OCI-LY7 (cell line): Measurements from ENCODE around the gene MYL5. TPM values are rescaled to one million over a fixed set of nuclear protein-coding genes. Genes with fewer than 3 reads are reported as not detected.
"Not testable (repeated sequence)": the region's sequence is repeated elsewhere in the genome, so short reads cannot be mapped to it uniquely, and the experiment has no call there.

Experiments
- BruUV-seq: library from RNA; stranded (reverse); fragments of 400-500 nt; replicated peaks from 2 replicates; lab custom pipeline; 2021; lab: Mats Ljungman, UMichigan
- CTCF ChIA-PET: fragments of 300-600 bp; sonication (Branson Sonifier 250); formaldehyde crosslinking; loops from one replicate; lab custom pipeline; 2022; ENCODE audit warnings: antibody characterized with exemption; ENCODE audit not compliant: unreplicated experiment; lab: Charles Lee
- POLR2A ChIA-PET: fragments of 300-600 bp; sonication (Branson Sonifier 250); formaldehyde crosslinking; loops from one replicate; lab custom pipeline; 2022; ENCODE audit warnings: antibody characterized with exemption; lab: Charles Lee
- DNase-seq: peaks from one replicate; pipeline ENCODE4 v3.0.0-alpha.2; 2015; ENCODE audit warnings: low spot score
- H2AFZ ChIP-seq: fragments of 200-600 bp; sonication (generic), shearing (Covaris generic); 2 replicates; pipeline ENCODE4 v1.6.1; 2014; ENCODE audit warnings: mild to moderate bottlenecking, antibody characterized with exemption, low read length, moderate library complexity
- H3K27ac ChIP-seq: fragments of 200-600 bp; sonication (generic); 2 replicates; pipeline ENCODE4 v1.5.1; 2014; ENCODE audit warnings: mixed run types, low read depth, mild to moderate bottlenecking, moderate library complexity, low read length, inconsistent platforms; ENCODE audit not compliant: poor library complexity, severe bottlenecking
- H3K36me3 ChIP-seq: fragments of 200-600 bp; sonication (generic); 2 replicates; pipeline ENCODE4 v1.6.1; 2014; ENCODE audit warnings: mild to moderate bottlenecking, antibody characterized with exemption, low read length, moderate library complexity, mixed read lengths; ENCODE audit not compliant: insufficient read depth
- H3K4me1 ChIP-seq: fragments of 200-600 bp; sonication (generic); 2 replicates; pipeline ENCODE4 v1.5.1; 2014; ENCODE audit warnings: mild to moderate bottlenecking, low read length; ENCODE audit not compliant: insufficient read depth, poor library complexity, severe bottlenecking
- H3K4me2 ChIP-seq: fragments of 200-600 bp; sonication (generic); 2 replicates; pipeline ENCODE4 v1.6.1; 2014; ENCODE audit warnings: mild to moderate bottlenecking, low read length
- H3K4me3 ChIP-seq: fragments of 200-600 bp; sonication (generic); 2 replicates; pipeline ENCODE4 v1.5.1; 2014; ENCODE audit warnings: mild to moderate bottlenecking, low read depth, low read length; ENCODE audit not compliant: poor library complexity, severe bottlenecking
- H3K79me2 ChIP-seq: fragments of 200-600 bp; sonication (generic); 2 replicates; pipeline ENCODE4 v1.6.1; 2016; ENCODE audit warnings: low read depth, mild to moderate bottlenecking, low read length, moderate library complexity, mixed read lengths; ENCODE audit not compliant: insufficient read depth
- H3K9me2 ChIP-seq: fragments of 200-600 bp; sonication (generic); 2 replicates; pipeline ENCODE4 v1.6.1; 2016; ENCODE audit warnings: mild to moderate bottlenecking, low read length, mixed read lengths; ENCODE audit not compliant: insufficient read depth
- H3K9me3 ChIP-seq: fragments of 200-600 bp; sonication (generic); 2 replicates; pipeline ENCODE4 v1.6.1; 2014; ENCODE audit warnings: mild to moderate bottlenecking, mixed run types, low read length, mixed read lengths
- H4K20me1 ChIP-seq: fragments of 200-600 bp; sonication (generic); 2 replicates; pipeline ENCODE4 v1.6.1; 2014; ENCODE audit warnings: mild to moderate bottlenecking, antibody characterized with exemption, low read length, moderate library complexity, mixed read lengths; ENCODE audit not compliant: insufficient read depth
- CTCF ChIP-seq: fragments of 200-600 bp; sonication (generic); conservative IDR thresholded peaks from 2 replicates; pipeline ENCODE4 v1.5.1; 2014; ENCODE audit warnings: mild to moderate bottlenecking, antibody characterized with exemption, low read length, moderate library complexity, mixed read lengths
- EZH2phosphoT487 ChIP-seq: fragments of 200-600 bp; sonication (generic); IDR thresholded peaks from 2 replicates; pipeline ENCODE4 v1.6.1; 2018; ENCODE audit warnings: low read depth, borderline replicate concordance, mild to moderate bottlenecking, mixed run types, antibody characterized with exemption, low read length, moderate library complexity, mixed read lengths
- intact Hi-C: fragments of 100-400 bp; cut with micrococcal nuclease; formaldehyde crosslinking; loops from one replicate; pipeline ENCODE4 v1.10.0; 2022; ENCODE audit not compliant: unreplicated experiment
- total RNA-seq, 2 experiments: library from RNA; depleted of rRNA in 1 of 2; stranded (reverse); fragments of >200 nt in 1 of 2; shearing (Covaris generic) in 1 of 2; gene quantifications; 2 replicates each; pipeline ENCODE4 v1.2.3, GENCODE V29; 2014 to 2022

The MYL5 gene
- total RNA-seq, 2 experiments from 2014 or later, result 24.4 to 62.2 TPM

- intact Hi-C loops, result no loop called here
- no peak for DNase-seq
- POLR2A ChIA-PET, result no interaction called here
- BruUV-seq, result no TSS peak
- Histone ChIP-seq H3K9me2 (no peaks in the 10 kb centered on the region), H2AFZ (no peak overlapping the region), H3K27ac (no peak overlapping the region), H3K9me3 (no peaks in the 10 kb centered on the region), H3K36me3 (no peaks in the 10 kb centered on the region), H3K79me2 (no peaks in the 10 kb centered on the region), H4K20me1 (no peaks in the 10 kb centered on the region), H3K4me3 (no peak overlapping the region), H3K4me1 (no peaks in the 10 kb centered on the region), H3K4me2 (no peak overlapping the region)
- TF ChIP-seq CTCF (no peak), EZH2phosphoT487 (no peak)
- CTCF ChIA-PET, result no interaction called here
These were observed 36.6 kb upstream of the MYL5 start for GRCh38 chr4:637536-638280.

- POLR2A ChIA-PET, result interaction anchor here (0.6 to 0.7 kb wide), 2 partner anchors 47 to 297 kb away, joined by 3 to 9 read pairs; no protein-coding TSS in a partner anchor
- H4K20me1 ChIP-seq, H3K4me3 ChIP-seq, H2AFZ ChIP-seq, H3K36me3 ChIP-seq, H3K9me3 ChIP-seq, H3K4me1 ChIP-seq, H3K9me2 ChIP-seq, H3K79me2 ChIP-seq, BruUV-seq, intact Hi-C loops, DNase-seq, H3K4me2 ChIP-seq, CTCF ChIA-PET, H3K27ac ChIP-seq: not testable (repeated sequence)
These were observed 32.0 kb upstream of the MYL5 start for GRCh38 chr4:642366-642765.

GRCh38 chr4:646460-646859 lies 27.9 kb upstream of the MYL5 start:
- no TSS peak for BruUV-seq
- H3K4me2 ChIP-seq, result no peak overlapping the region
- no peaks in the 10 kb centered on the region for H3K9me3 ChIP-seq
- TF ChIP-seq EZH2phosphoT487 (no peak), CTCF (no peak)
- intact Hi-C loops, result no loop called here
- H3K79me2 ChIP-seq, result no peaks in the 10 kb centered on the region
- H2AFZ ChIP-seq, result no peak overlapping the region
- no peak overlapping the region for H3K27ac ChIP-seq
- no peaks in the 10 kb centered on the region for H3K4me1 ChIP-seq
- H3K4me3 ChIP-seq, result no peak overlapping the region
- DNase-seq, result no peak
- ChIA-PET CTCF (no interaction called here), POLR2A (no interaction called here)
- no peaks in the 10 kb centered on the region for H3K36me3 ChIP-seq
- H4K20me1 ChIP-seq, result no peaks in the 10 kb centered on the region
- no peaks in the 10 kb centered on the region for H3K9me2 ChIP-seq
